GM23338 (cell line): ENCODE measurements around the gene RNF145. TPM values are rescaled to one million over a fixed set of nuclear protein-coding genes. Genes with fewer than 3 reads are reported as not detected.

ENCODE experiments used
- ATAC-seq: fragments of 200-7000 bp; cut with Tn5 transposase; 3 replicates; pipeline ENCODE4 v1.9.1; 2020
- DNase-seq: peaks from one replicate; pipeline ENCODE4 v3.0.0-alpha.2; 2015; ENCODE audit warnings: low spot score
- H2AFZ ChIP-seq: fragments of 200-600 bp; sonication (generic); 2 replicates; pipeline ENCODE4 v1.8.0; 2016; ENCODE audit warnings: antibody characterized with exemption, mild to moderate bottlenecking, moderate library complexity
- H3F3A ChIP-seq: fragments of 200-600 bp; sonication (generic); replicated peaks from 2 replicates; pipeline ENCODE4 v1.8.0; 2017; ENCODE audit warnings: antibody characterized with exemption, mixed run types, low read depth
- H3K27ac ChIP-seq: fragments of 200-600 bp; sonication (generic); 2 replicates; pipeline ENCODE4 v1.6.1; 2016; ENCODE audit warnings: low read depth
- H3K27me3 ChIP-seq: fragments of 200-600 bp; sonication (generic); 2 replicates; pipeline ENCODE4 v1.8.0; 2016; ENCODE audit warnings: mild to moderate bottlenecking, mixed run types, moderate library complexity; ENCODE audit not compliant: insufficient read depth
- H3K36me3 ChIP-seq: fragments of 200-600 bp; sonication (generic); 2 replicates; pipeline ENCODE4 v1.8.0; 2016; ENCODE audit warnings: mild to moderate bottlenecking; ENCODE audit not compliant: insufficient read depth
- H3K4me1 ChIP-seq: fragments of 200-600 bp; sonication (generic); 2 replicates; pipeline ENCODE4 v1.8.0; 2016; ENCODE audit warnings: mild to moderate bottlenecking, moderate library complexity; ENCODE audit not compliant: insufficient read depth
- H3K4me2 ChIP-seq: fragments of 200-600 bp; sonication (generic); 2 replicates; pipeline ENCODE4 v1.7.1; 2017; ENCODE audit warnings: mixed run types
- H3K4me3 ChIP-seq: fragments of 200-600 bp; sonication (generic); 2 replicates; pipeline ENCODE4 v1.6.1; 2016; ENCODE audit warnings: mixed run types
- H3K79me2 ChIP-seq: fragments of 200-600 bp; sonication (generic); replicated peaks from 2 replicates; pipeline ENCODE4 v1.8.0; 2017; ENCODE audit warnings: mild to moderate bottlenecking; ENCODE audit not compliant: insufficient read depth
- H3K9me2 ChIP-seq: fragments of 200-600 bp; sonication (generic); 2 replicates; pipeline ENCODE4 v1.8.0; 2017; ENCODE audit not compliant: insufficient read depth
- H4K20me1 ChIP-seq: fragments of 200-600 bp; sonication (generic); replicated peaks from 2 replicates; pipeline ENCODE4 v1.8.0; 2017; ENCODE audit warnings: mild to moderate bottlenecking; ENCODE audit not compliant: insufficient read depth
- H3K27ac Mint-ChIP-seq: 2 replicates; pipeline ENCODE4 v1.8.0; 2020; ENCODE audit warnings: inconsistent platforms, mild to moderate bottlenecking, moderate library complexity, mixed read lengths
- H3K27me3 Mint-ChIP-seq: 3 replicates; pipeline ENCODE4 v1.8.0; 2022; ENCODE audit warnings: low read depth, mild to moderate bottlenecking, moderate library complexity, mixed read lengths, inconsistent platforms; ENCODE audit not compliant: insufficient read depth, poor library complexity
- H3K36me3 Mint-ChIP-seq: 3 replicates; pipeline ENCODE4 v1.8.0; 2021; ENCODE audit warnings: low read depth, mild to moderate bottlenecking, inconsistent platforms, moderate library complexity, mixed read lengths
- H3K4me1 Mint-ChIP-seq: 3 replicates; pipeline ENCODE4 v1.8.0; 2020; ENCODE audit warnings: mild to moderate bottlenecking, inconsistent platforms, mixed read lengths
- H3K4me3 Mint-ChIP-seq: 3 replicates; pipeline ENCODE4 v1.8.0; 2021; ENCODE audit warnings: moderate library complexity, mild to moderate bottlenecking, inconsistent platforms, mixed read lengths
- H3K9me3 Mint-ChIP-seq: 3 replicates; pipeline ENCODE4 v1.8.0; 2020; ENCODE audit warnings: moderate library complexity, mild to moderate bottlenecking, inconsistent platforms, mixed read lengths
- CREB1 ChIP-seq: fragments of 250-450 bp; sonication (Bioruptor Pico); IDR thresholded peaks from 2 replicates; pipeline ENCODE4 v1.5.0; 2020; ENCODE audit warnings: low read depth, mild to moderate bottlenecking, moderate library complexity
- EZH2 ChIP-seq: fragments of 200-600 bp; sonication (generic); IDR thresholded peaks from one replicate; pipeline ENCODE4 v1.8.0; 2017; ENCODE audit warnings: antibody characterized with exemption, mild to moderate bottlenecking, low read depth; ENCODE audit not compliant: unreplicated experiment
- EZH2phosphoT487 ChIP-seq: fragments of 200-600 bp; sonication (generic); IDR thresholded peaks from one replicate; pipeline ENCODE4 v1.8.1; 2018; ENCODE audit warnings: antibody characterized with exemption; ENCODE audit not compliant: unreplicated experiment
- JUNB ChIP-seq: IDR thresholded peaks from one replicate; pipeline ENCODE4 v1.6.1; 2016; ENCODE audit warnings: antibody characterized with exemption; ENCODE audit not compliant: unreplicated experiment
- NANOG ChIP-seq: IDR thresholded peaks from 2 replicates; pipeline ENCODE4 v1.6.1; 2016; ENCODE audit warnings: antibody characterized with exemption, borderline replicate concordance
- POLR2AphosphoS5 ChIP-seq: IDR thresholded peaks from 2 replicates; pipeline ENCODE4 v1.6.1; 2016; ENCODE audit warnings: antibody characterized with exemption, low read depth
- STAT1 ChIP-seq: IDR thresholded peaks from one replicate; pipeline ENCODE4 v1.6.1; 2016; ENCODE audit warnings: antibody characterized with exemption; ENCODE audit not compliant: unreplicated experiment
- ZNF114 ChIP-seq: fragments of 250-450 bp; sonication (Bioruptor Pico); IDR thresholded peaks from 2 replicates; pipeline ENCODE4 v1.5.0; 2020; ENCODE audit warnings: mild to moderate bottlenecking, moderate library complexity
- ZNF331 ChIP-seq: fragments of 250-450 bp; sonication (Bioruptor Pico); IDR thresholded peaks from 2 replicates; pipeline ENCODE4 v1.5.0; 2020; ENCODE audit warnings: low read depth, mild to moderate bottlenecking, moderate library complexity
- polyA plus RNA-seq: library from polyadenylated mRNA; unstranded; fragments of >200 nt; fragmentation: Nextera tagmentation; extraction: Ambion mirVana; gene quantifications from 2 replicates; pipeline ENCODE4 v1.2.1, GENCODE V29; 2016
- total RNA-seq: library from RNA; depleted of rRNA; stranded (reverse); fragments of >200 nt; shearing (Covaris generic); gene quantifications from 2 replicates; pipeline ENCODE4 v1.2.3, GENCODE V29; 2014
- TF ChIP-seq, protein P1 (sequence below), 2 experiments: fragments of 200-600 bp in 1 of 2; sonication (generic) in 1 of 2; conservative IDR thresholded peaks; 2 replicates each; pipeline versions ENCODE4 v1.5.1 to v1.6.1; 2016 to 2017; ENCODE audit warnings: antibody characterized with exemption in 2 of 2, low read depth in 2 of 2, mild to moderate bottlenecking in 2 of 2, moderate library complexity in 1 of 2
- TF ChIP-seq, protein P2 (sequence below): IDR thresholded peaks from 2 replicates; pipeline ENCODE4 v1.6.1; 2016; ENCODE audit warnings: antibody characterized with exemption
- TF ChIP-seq, protein P3 (sequence below): IDR thresholded peaks from one replicate; pipeline ENCODE4 v1.6.1; 2018; ENCODE audit warnings: antibody characterized with exemption; ENCODE audit not compliant: unreplicated experiment
- TF ChIP-seq, protein P4 (sequence below): fragments of 250-450 bp; sonication (Bioruptor Pico); IDR thresholded peaks from 2 replicates; pipeline ENCODE4 v1.5.0; 2020; ENCODE audit warnings: mild to moderate bottlenecking, moderate library complexity

Gene RNF145
- total and polyA plus RNA-seq, 2 experiments from 2014 or later = 15.6 to 43.5 TPM

DNA sequence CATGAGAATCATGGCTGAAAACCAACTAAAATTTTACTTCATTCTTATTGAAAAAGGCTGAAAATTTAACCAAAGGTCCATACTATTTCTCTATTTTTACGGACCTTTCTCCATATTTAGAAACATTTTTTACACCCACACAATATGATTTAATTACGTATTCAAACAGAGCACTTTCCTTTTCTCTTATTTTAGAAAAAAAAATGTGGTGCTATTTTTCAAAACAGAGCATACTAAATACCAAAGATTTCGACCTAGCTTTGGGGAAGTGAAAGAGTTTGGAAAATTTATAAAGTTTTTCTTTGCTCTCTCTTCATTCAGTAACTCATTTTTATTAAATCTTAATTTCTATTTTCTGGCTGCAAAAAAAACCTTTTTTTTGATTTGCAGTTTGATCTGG, 38.1 kb downstream of the RNF145 start:
- no peaks in the 10 kb centered on the region for H3K9me2 ChIP-seq
- H2AFZ ChIP-seq = no peak overlapping the region
- no peaks in the 10 kb centered on the region for H3K27me3 ChIP-seq
- H3K27ac ChIP-seq = no peak overlapping the region
- ATAC-seq (no peak), DNase-seq (no peak)
- TF ChIP-seq ZNF331 (no peak), NANOG (no peak), EZH2phosphoT487 (no peak), STAT1 (no peak), POLR2AphosphoS5 (no peak), EZH2 (no peak), CREB1 (no peak), ZNF114 (CRISPR knock-in tag) (no peak), JUNB (no peak)
- TF ChIP-seq, protein P1, sequence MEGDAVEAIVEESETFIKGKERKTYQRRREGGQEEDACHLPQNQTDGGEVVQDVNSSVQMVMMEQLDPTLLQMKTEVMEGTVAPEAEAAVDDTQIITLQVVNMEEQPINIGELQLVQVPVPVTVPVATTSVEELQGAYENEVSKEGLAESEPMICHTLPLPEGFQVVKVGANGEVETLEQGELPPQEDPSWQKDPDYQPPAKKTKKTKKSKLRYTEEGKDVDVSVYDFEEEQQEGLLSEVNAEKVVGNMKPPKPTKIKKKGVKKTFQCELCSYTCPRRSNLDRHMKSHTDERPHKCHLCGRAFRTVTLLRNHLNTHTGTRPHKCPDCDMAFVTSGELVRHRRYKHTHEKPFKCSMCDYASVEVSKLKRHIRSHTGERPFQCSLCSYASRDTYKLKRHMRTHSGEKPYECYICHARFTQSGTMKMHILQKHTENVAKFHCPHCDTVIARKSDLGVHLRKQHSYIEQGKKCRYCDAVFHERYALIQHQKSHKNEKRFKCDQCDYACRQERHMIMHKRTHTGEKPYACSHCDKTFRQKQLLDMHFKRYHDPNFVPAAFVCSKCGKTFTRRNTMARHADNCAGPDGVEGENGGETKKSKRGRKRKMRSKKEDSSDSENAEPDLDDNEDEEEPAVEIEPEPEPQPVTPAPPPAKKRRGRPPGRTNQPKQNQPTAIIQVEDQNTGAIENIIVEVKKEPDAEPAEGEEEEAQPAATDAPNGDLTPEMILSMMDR (conservative IDR thresholded peaks at IDR 0.05; ENCODE audit: low read depth in 2 of 2) = no peak
- TF ChIP-seq, protein P2, sequence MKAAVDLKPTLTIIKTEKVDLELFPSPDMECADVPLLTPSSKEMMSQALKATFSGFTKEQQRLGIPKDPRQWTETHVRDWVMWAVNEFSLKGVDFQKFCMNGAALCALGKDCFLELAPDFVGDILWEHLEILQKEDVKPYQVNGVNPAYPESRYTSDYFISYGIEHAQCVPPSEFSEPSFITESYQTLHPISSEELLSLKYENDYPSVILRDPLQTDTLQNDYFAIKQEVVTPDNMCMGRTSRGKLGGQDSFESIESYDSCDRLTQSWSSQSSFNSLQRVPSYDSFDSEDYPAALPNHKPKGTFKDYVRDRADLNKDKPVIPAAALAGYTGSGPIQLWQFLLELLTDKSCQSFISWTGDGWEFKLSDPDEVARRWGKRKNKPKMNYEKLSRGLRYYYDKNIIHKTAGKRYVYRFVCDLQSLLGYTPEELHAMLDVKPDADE = no peak
- TF ChIP-seq, protein P3, sequence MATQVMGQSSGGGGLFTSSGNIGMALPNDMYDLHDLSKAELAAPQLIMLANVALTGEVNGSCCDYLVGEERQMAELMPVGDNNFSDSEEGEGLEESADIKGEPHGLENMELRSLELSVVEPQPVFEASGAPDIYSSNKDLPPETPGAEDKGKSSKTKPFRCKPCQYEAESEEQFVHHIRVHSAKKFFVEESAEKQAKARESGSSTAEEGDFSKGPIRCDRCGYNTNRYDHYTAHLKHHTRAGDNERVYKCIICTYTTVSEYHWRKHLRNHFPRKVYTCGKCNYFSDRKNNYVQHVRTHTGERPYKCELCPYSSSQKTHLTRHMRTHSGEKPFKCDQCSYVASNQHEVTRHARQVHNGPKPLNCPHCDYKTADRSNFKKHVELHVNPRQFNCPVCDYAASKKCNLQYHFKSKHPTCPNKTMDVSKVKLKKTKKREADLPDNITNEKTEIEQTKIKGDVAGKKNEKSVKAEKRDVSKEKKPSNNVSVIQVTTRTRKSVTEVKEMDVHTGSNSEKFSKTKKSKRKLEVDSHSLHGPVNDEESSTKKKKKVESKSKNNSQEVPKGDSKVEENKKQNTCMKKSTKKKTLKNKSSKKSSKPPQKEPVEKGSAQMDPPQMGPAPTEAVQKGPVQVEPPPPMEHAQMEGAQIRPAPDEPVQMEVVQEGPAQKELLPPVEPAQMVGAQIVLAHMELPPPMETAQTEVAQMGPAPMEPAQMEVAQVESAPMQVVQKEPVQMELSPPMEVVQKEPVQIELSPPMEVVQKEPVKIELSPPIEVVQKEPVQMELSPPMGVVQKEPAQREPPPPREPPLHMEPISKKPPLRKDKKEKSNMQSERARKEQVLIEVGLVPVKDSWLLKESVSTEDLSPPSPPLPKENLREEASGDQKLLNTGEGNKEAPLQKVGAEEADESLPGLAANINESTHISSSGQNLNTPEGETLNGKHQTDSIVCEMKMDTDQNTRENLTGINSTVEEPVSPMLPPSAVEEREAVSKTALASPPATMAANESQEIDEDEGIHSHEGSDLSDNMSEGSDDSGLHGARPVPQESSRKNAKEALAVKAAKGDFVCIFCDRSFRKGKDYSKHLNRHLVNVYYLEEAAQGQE = no peak
- TF ChIP-seq, protein P4, sequence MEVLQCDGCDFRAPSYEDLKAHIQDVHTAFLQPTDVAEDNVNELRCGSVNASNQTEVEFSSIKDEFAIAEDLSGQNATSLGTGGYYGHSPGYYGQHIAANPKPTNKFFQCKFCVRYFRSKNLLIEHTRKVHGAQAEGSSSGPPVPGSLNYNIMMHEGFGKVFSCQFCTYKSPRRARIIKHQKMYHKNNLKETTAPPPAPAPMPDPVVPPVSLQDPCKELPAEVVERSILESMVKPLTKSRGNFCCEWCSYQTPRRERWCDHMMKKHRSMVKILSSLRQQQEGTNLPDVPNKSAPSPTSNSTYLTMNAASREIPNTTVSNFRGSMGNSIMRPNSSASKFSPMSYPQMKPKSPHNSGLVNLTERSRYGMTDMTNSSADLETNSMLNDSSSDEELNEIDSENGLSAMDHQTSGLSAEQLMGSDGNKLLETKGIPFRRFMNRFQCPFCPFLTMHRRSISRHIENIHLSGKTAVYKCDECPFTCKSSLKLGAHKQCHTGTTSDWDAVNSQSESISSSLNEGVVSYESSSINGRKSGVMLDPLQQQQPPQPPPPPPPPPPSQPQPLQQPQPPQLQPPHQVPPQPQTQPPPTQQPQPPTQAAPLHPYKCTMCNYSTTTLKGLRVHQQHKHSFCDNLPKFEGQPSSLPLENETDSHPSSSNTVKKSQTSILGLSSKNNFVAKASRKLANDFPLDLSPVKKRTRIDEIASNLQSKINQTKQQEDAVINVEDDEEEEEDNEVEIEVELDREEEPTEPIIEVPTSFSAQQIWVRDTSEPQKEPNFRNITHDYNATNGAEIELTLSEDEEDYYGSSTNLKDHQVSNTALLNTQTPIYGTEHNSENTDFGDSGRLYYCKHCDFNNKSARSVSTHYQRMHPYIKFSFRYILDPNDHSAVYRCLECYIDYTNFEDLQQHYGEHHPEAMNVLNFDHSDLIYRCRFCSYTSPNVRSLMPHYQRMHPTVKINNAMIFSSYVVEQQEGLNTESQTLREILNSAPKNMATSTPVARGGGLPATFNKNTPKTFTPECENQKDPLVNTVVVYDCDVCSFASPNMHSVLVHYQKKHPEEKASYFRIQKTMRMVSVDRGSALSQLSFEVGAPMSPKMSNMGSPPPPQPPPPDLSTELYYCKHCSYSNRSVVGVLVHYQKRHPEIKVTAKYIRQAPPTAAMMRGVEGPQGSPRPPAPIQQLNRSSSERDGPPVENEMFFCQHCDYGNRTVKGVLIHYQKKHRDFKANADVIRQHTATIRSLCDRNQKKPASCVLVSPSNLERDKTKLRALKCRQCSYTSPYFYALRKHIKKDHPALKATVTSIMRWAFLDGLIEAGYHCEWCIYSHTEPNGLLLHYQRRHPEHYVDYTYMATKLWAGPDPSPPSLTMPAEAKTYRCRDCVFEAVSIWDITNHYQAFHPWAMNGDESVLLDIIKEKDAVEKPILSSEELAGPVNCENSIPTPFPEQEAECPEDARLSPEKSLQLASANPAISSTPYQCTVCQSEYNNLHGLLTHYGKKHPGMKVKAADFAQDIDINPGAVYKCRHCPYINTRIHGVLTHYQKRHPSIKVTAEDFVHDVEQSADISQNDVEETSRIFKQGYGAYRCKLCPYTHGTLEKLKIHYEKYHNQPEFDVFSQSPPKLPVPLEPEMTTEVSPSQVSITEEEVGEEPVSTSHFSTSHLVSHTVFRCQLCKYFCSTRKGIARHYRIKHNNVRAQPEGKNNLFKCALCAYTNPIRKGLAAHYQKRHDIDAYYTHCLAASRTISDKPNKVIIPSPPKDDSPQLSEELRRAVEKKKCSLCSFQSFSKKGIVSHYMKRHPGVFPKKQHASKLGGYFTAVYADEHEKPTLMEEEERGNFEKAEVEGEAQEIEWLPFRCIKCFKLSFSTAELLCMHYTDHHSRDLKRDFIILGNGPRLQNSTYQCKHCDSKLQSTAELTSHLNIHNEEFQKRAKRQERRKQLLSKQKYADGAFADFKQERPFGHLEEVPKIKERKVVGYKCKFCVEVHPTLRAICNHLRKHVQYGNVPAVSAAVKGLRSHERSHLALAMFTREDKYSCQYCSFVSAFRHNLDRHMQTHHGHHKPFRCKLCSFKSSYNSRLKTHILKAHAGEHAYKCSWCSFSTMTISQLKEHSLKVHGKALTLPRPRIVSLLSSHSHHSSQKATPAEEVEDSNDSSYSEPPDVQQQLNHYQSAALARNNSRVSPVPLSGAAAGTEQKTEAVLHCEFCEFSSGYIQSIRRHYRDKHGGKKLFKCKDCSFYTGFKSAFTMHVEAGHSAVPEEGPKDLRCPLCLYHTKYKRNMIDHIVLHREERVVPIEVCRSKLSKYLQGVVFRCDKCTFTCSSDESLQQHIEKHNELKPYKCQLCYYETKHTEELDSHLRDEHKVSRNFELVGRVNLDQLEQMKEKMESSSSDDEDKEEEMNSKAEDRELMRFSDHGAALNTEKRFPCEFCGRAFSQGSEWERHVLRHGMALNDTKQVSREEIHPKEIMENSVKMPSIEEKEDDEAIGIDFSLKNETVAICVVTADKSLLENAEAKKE = no peak
- no peaks in the 10 kb centered on the region for H3K27me3 Mint-ChIP-seq
- no peaks in the 10 kb centered on the region for H3K9me3 Mint-ChIP-seq
- no peak overlapping the region for H3K4me3 Mint-ChIP-seq
- no peak overlapping the region for H3K4me3 ChIP-seq
- H4K20me1 ChIP-seq = peaks cover 5% of the 10 kb centered on the region; the same call in 1 of the 2 replicates
- peaks cover 4% of the 10 kb centered on the region; the same call in 1 of the 3 replicates for H3K36me3 Mint-ChIP-seq
- no peak overlapping the region for H3K4me2 ChIP-seq
- H3K79me2 ChIP-seq = no peaks in the 10 kb centered on the region
- H3K4me1 ChIP-seq = no peaks in the 10 kb centered on the region
- no peak overlapping the region for H3K27ac Mint-ChIP-seq
- no peaks in the 10 kb centered on the region for H3F3A ChIP-seq
- H3K4me1 Mint-ChIP-seq = no peaks in the 10 kb centered on the region
- H3K36me3 ChIP-seq = 0 out of 2 replicates have a peak, but pooled peaks cover 3% of the 10 kb centered on the region
